SU-DHL-6 (cell line): ENCODE data around the gene EMP1.

Experiments used
- H2AFZ ChIP-seq: fragments of 200-600 bp; sonication (generic); 2 replicates; pipeline ENCODE4 v1.6.1; 2014; ENCODE audit warnings: low read depth, mild to moderate bottlenecking, moderate library complexity, mixed read lengths, antibody characterized with exemption, low read length; ENCODE audit not compliant: severe bottlenecking
- H3F3A ChIP-seq: fragments of 200-600 bp; shearing (Covaris generic); 2 replicates; pipeline ENCODE4 v1.6.0; 2016; ENCODE audit warnings: antibody characterized with exemption, mild to moderate bottlenecking; ENCODE audit not compliant: insufficient read depth
- H3K27ac ChIP-seq: fragments of 200-600 bp; sonication (generic); 2 replicates; pipeline ENCODE4 v1.5.1; 2016; ENCODE audit warnings: low read depth, mild to moderate bottlenecking, low read length, moderate library complexity, mixed read lengths
- H3K27me3 ChIP-seq: fragments of 200-600 bp; sonication (generic), shearing (Covaris generic); 2 replicates; pipeline ENCODE4 v1.6.0; 2014; ENCODE audit warnings: mild to moderate bottlenecking, low read length
- H3K36me3 ChIP-seq: fragments of 200-600 bp; sonication (generic); 2 replicates; pipeline ENCODE4 v1.6.1; 2014; ENCODE audit warnings: mild to moderate bottlenecking, low read length, mixed read lengths
- H3K4me2 ChIP-seq: fragments of 300-600, 200-600 bp; shearing (Covaris generic), sonication (generic); 2 replicates; pipeline ENCODE4 v1.6.0; 2014; ENCODE audit warnings: low read length, low read depth, mild to moderate bottlenecking; ENCODE audit not compliant: poor library complexity, severe bottlenecking
- H3K4me3 ChIP-seq: fragments of 200-600 bp; sonication (generic); 2 replicates; pipeline ENCODE4 v1.5.1; 2014; ENCODE audit warnings: antibody characterized with exemption, low read length, mild to moderate bottlenecking, mixed read lengths; ENCODE audit not compliant: insufficient read depth, poor library complexity, severe bottlenecking
- H3K79me2 ChIP-seq: fragments of 200-600 bp; sonication (generic); 2 replicates; pipeline ENCODE4 v1.6.1; 2014; ENCODE audit warnings: mild to moderate bottlenecking, low read length, moderate library complexity; ENCODE audit not compliant: insufficient read depth
- H3K9ac ChIP-seq: fragments of 200-600 bp; sonication (generic); 2 replicates; pipeline ENCODE4 v1.7.0; 2014; ENCODE audit warnings: mild to moderate bottlenecking, low read length
- H3K9me2 ChIP-seq: fragments of 200-600 bp; sonication (generic); replicated peaks from 2 replicates; pipeline ENCODE4 v1.6.1; 2014; ENCODE audit warnings: low read length; ENCODE audit not compliant: insufficient read depth
- H3K9me3 ChIP-seq: fragments of 200-600 bp; sonication (generic); 2 replicates; pipeline ENCODE4 v1.6.1; 2014; ENCODE audit warnings: low read length, mixed read lengths; ENCODE audit not compliant: insufficient read depth
- H4K20me1 ChIP-seq: fragments of 200-600 bp; sonication (generic); 2 replicates; pipeline ENCODE4 v1.6.1; 2014; ENCODE audit warnings: low read depth, mild to moderate bottlenecking, antibody characterized with exemption, low read length, moderate library complexity, mixed read lengths
- CTCF ChIP-seq: fragments of 200-600 bp; sonication (generic); IDR thresholded peaks from one replicate; pipeline ENCODE4 v1.5.1; 2017; ENCODE audit warnings: antibody characterized with exemption, mild to moderate bottlenecking, low read length, moderate library complexity; ENCODE audit not compliant: insufficient read depth, poor library complexity, severe bottlenecking
- EZH2phosphoT487 ChIP-seq: fragments of 200-600 bp; sonication (generic), shearing (Covaris generic); conservative IDR thresholded peaks from 2 replicates; pipeline ENCODE4 v1.6.1; 2018; ENCODE audit warnings: mild to moderate bottlenecking, antibody characterized with exemption, low read length, moderate library complexity, mixed read lengths

EMP1 gene

GRCh38 chr12:13183620-13184019 lies 12.9 kb upstream of the EMP1 start:
- Histone ChIP-seq H3K9me3 (no peaks in the 10 kb centered on the region), H3F3A (no peaks in the 10 kb centered on the region), H2AFZ (no peak overlapping the region), H3K9ac (no peak overlapping the region), H3K27ac (no peak overlapping the region), H3K27me3 (no peaks in the 10 kb centered on the region), H3K4me2 (no peak overlapping the region), H3K9me2 (no peaks in the 10 kb centered on the region), H3K79me2 (no peaks in the 10 kb centered on the region), H3K36me3 (no peaks in the 10 kb centered on the region), H4K20me1 (no peaks in the 10 kb centered on the region), H3K4me3 (no peak overlapping the region)
- TF ChIP-seq EZH2phosphoT487 (no peak), CTCF (no peak)

GRCh38 chr12:13186302-13186701 lies 10.2 kb upstream of the EMP1 start:
- Histone ChIP-seq H3K4me3 (no peak overlapping the region), H3K9ac (no peak overlapping the region), H2AFZ (no peak overlapping the region), H3K36me3 (no peaks in the 10 kb centered on the region), H3F3A (no peaks in the 10 kb centered on the region), H3K79me2 (no peaks in the 10 kb centered on the region), H3K9me3 (no peaks in the 10 kb centered on the region), H3K4me2 (no peak overlapping the region), H3K27ac (no peak overlapping the region), H3K27me3 (no peaks in the 10 kb centered on the region), H4K20me1 (no peaks in the 10 kb centered on the region), H3K9me2 (no peaks in the 10 kb centered on the region)
- TF ChIP-seq CTCF (no peak), EZH2phosphoT487 (no peak)

GRCh38 chr12:13187399-13187798 lies 9.1 kb upstream of the EMP1 start:
- no peaks in the 10 kb centered on the region for H3K36me3 ChIP-seq
- no peak overlapping the region for H3K27ac ChIP-seq
- H3K9me3 ChIP-seq: no peaks in the 10 kb centered on the region
- H3F3A ChIP-seq: no peaks in the 10 kb centered on the region
- TF ChIP-seq EZH2phosphoT487: no peak
- no peak for TF ChIP-seq CTCF
- H3K9ac ChIP-seq: no peak overlapping the region
- H4K20me1 ChIP-seq: no peaks in the 10 kb centered on the region
- H3K4me2 ChIP-seq: no peak overlapping the region
- H3K79me2 ChIP-seq: no peaks in the 10 kb centered on the region
- no peak overlapping the region for H2AFZ ChIP-seq
- H3K4me3 ChIP-seq: no peak overlapping the region
- H3K27me3 ChIP-seq: no peaks in the 10 kb centered on the region
- no peaks in the 10 kb centered on the region for H3K9me2 ChIP-seq

- Histone ChIP-seq H3K9ac (no peak overlapping the region), H3F3A (no peaks in the 10 kb centered on the region), H3K27me3 (no peaks in the 10 kb centered on the region), H2AFZ (no peak overlapping the region), H3K36me3 (no peaks in the 10 kb centered on the region), H3K9me3 (no peaks in the 10 kb centered on the region), H3K4me3 (no peak overlapping the region), H4K20me1 (no peaks in the 10 kb centered on the region), H3K4me2 (no peak overlapping the region), H3K79me2 (no peaks in the 10 kb centered on the region), H3K9me2 (no peaks in the 10 kb centered on the region), H3K27ac (no peak overlapping the region)
- no peak for TF ChIP-seq CTCF
- TF ChIP-seq EZH2phosphoT487: no peak
These were observed 7.3 kb upstream of the EMP1 start for GRCh38 chr12:13189264-13189663.
